ENCODE results near the gene GKN2.

GKN2 gene

GRCh38 chr2:68952887-68953521 lies at the start of gene GKN2:
Gene GKN2, minus strand, starts transcription at chr2:68952893. Its CDS starts 32 bp downstream, at chr2:68952861.
- TF ChIP-seq CTCF (IDR thresholded peaks at IDR 0.05), result no peak

GRCh38 chr2:69001879-69002278 lies 49.2 kb upstream of the GKN2 start:
- no peak for TF ChIP-seq CTCF (IDR thresholded peaks at IDR 0.05)

- TF ChIP-seq CTCF (IDR thresholded peaks at IDR 0.05), result no peak
These were observed 44.7 kb upstream of the GKN2 start for GRCh38 chr2:68997401-68997800.

DNA sequence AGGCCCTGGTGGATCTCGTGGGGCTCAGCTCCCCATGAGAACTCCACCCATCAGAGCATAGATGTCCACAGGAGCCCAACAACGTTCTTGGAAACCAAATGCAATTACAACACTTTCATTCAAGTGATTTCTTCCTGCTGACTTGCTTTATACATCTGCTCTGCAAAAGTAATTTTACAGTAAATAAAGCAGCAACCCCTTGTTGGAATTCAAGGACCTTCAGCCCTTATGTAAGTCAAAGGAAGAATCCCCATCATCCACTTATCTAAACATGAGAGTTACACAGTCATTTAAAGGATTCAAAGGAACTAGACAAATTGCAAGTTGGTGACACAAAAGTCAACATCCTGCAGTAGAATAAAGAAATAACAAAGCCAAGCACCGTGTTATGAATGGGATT lies 43.2 kb upstream of the GKN2 start:
- TF ChIP-seq CTCF (IDR thresholded peaks at IDR 0.05), result no peak

DNA sequence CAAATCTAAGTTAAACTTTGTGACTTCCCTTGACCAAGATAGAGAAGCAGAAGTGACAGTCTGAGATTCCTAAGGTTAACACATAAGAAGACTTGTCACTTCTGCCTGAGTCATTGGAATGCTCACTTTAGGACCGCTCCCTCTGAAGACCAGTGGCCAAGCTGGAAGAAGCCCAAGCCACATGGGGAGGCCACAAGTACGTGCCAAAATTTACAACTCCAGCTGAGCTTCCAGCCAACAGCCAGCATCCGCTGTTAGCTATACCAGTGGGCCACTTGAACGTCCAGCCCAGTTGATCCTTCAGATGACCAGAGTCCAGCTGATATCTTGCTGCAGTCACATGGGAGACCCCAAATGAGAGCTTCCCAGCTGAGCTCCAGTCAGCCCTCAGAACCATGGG lies 42.2 kb upstream of the GKN2 start:
- no peak for TF ChIP-seq CTCF (IDR thresholded peaks at IDR 0.05)

DNA sequence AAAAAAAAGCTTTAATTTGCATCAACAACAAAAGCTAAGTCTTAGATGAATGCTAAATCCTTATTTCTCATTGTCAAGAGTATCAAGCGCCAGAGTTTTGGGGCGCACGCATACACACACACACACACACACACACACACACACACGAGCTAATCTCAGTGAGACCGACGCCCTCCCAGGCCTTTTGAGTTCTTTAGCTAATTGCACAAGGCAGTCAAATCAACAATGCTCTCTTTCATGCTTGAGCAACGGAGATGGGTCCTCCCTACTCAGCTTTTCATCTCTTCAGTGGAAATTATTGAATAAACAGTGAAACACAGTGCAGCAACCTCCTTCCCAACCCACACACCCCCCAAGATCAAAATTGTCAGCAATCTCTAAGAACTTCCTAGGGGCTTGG lies 41.0 kb upstream of the GKN2 start:
- TF ChIP-seq CTCF (IDR thresholded peaks at IDR 0.05), result no peak

DNA sequence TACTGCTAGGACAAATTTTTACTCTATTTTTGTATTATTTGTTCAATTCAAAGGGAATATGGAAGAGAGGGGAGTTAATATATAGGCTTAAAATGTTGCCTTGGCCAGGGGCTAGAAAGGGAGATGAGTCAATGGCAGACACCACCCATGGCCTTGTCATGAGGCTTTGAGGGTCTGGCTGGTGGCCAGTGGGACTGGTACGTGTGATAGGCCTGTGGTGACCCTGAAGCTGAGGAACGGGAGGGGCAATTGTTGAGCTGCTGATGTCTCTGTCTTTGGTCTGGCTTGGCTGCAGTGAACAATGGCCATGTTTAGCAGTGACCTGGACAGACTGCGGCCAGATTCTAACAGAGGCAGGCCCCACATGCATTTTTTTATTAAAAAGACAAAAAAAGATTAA lies 40.2 kb upstream of the GKN2 start:
- no peak for TF ChIP-seq CTCF (IDR thresholded peaks at IDR 0.05)

GRCh38 chr2:68992341-68992740 lies 39.6 kb upstream of the GKN2 start:
- no peak for TF ChIP-seq CTCF (IDR thresholded peaks at IDR 0.05)

Data from LNCAP (cell line).